ENCODE measurements around the gene CRTAP.
"Not testable (repeated sequence)": the region's sequence is repeated elsewhere in the genome, so short reads cannot be mapped to it uniquely, and the experiment has no call there.

Gene CRTAP

GRCh38 chr3:33181641-33182040, 67.8 kb downstream of the CRTAP start:
- not testable (repeated sequence) for DNase-seq

- no peak for DNase-seq
These were observed 71.0 kb downstream of the CRTAP start for GRCh38 chr3:33184863-33185262.

GRCh38 chr3:33186524-33187367, 72.9 kb downstream of the CRTAP start:
- DNase-seq = no peak

- no peak for DNase-seq
These were observed 73.5 kb downstream of the CRTAP start for GRCh38 chr3:33187368-33187634.

- no peak for DNase-seq
These were observed 80.5 kb downstream of the CRTAP start for GRCh38 chr3:33194303-33194702.

- no peak for DNase-seq
These were observed 82.7 kb downstream of the CRTAP start for GRCh38 chr3:33196538-33196937.

Data from NCI-H2029 (cell line).